Measurements from ENCODE around the gene PRAME.

- TF ChIP-seq GATA3 (IDR thresholded peaks at IDR 0.05; ENCODE audit: low read depth, low read length) (no peak), GATA2 (IDR thresholded peaks at IDR 0.05; ENCODE audit: low read depth, low read length) (no peak)
These were observed 38.9 kb downstream of the PRAME start, which contains the start of gene ZNF280A for GRCh38 chr22:22520020-22520656.
